WI38 (cell line): ENCODE results near the gene AFAP1L2.

ENCODE experiments used
- H3K4me3 ChIP-seq: 2 replicates; pipeline ENCODE4 v1.5.1; 2011; ENCODE audit warnings: low read depth, mild to moderate bottlenecking, control low read depth, low read length
- CTCF ChIP-seq: IDR thresholded peaks from 2 replicates; pipeline ENCODE4 v1.5.1; 2012; ENCODE audit warnings: low read depth, mild to moderate bottlenecking, control low read depth, low read length

AFAP1L2 gene

GRCh38 chr10:114359953-114360345 is 44.4 kb downstream of the AFAP1L2 start:
- no peak for TF ChIP-seq CTCF
- no peak overlapping the region for H3K4me3 ChIP-seq

- no peak for TF ChIP-seq CTCF
- no peak overlapping the region for H3K4me3 ChIP-seq
Measured at GRCh38 chr10:114359041-114359952, 45.0 kb downstream of the AFAP1L2 start.

- no peak for TF ChIP-seq CTCF
- H3K4me3 ChIP-seq = no peak overlapping the region
Measured at GRCh38 chr10:114357515-114357996, 46.7 kb downstream of the AFAP1L2 start.

- no peak for TF ChIP-seq CTCF
- no peak overlapping the region for H3K4me3 ChIP-seq
Measured at GRCh38 chr10:114356751-114357514, 47.4 kb downstream of the AFAP1L2 start.

- H3K4me3 ChIP-seq = no peak overlapping the region
- TF ChIP-seq CTCF = no peak
Measured at GRCh38 chr10:114356126-114356525, 48.2 kb downstream of the AFAP1L2 start.

GRCh38 chr10:114353383-114353782 is 50.9 kb downstream of the AFAP1L2 start:
- no peak overlapping the region for H3K4me3 ChIP-seq
- TF ChIP-seq CTCF = no peak
